HUES6 (cell line): ENCODE data around the gene MAP4K5.
"Not testable (repeated sequence)": the region's sequence is repeated elsewhere in the genome, so short reads cannot be mapped to it uniquely, and the experiment has no call there.

Experiments used
- H3K27ac ChIP-seq: 2 replicates; pipeline ENCODE4 v1.7.0; 2013; ENCODE audit warnings: low read depth, mild to moderate bottlenecking, low read length, inconsistent platforms
- H3K27me3 ChIP-seq: 2 replicates; pipeline ENCODE4 v1.6.1; 2013; ENCODE audit warnings: low read length; ENCODE audit not compliant: control insufficient read depth, insufficient read depth
- H3K36me3 ChIP-seq: 2 replicates; pipeline ENCODE4 v1.6.1; 2013; ENCODE audit warnings: low read length; ENCODE audit not compliant: control insufficient read depth, insufficient read depth
- H3K4me1 ChIP-seq: 2 replicates; pipeline ENCODE4 v1.6.1; 2013; ENCODE audit warnings: low read length; ENCODE audit not compliant: control insufficient read depth, insufficient read depth
- H3K4me3 ChIP-seq: 2 replicates; pipeline ENCODE4 v1.5.1; 2013; ENCODE audit warnings: low read depth, low read length
- H3K9ac ChIP-seq: one replicate; pipeline ENCODE4 v1.6.1; 2013; ENCODE audit warnings: mild to moderate bottlenecking, low read length
- H3K9me3 ChIP-seq: 2 replicates; pipeline ENCODE4 v1.6.1; 2013; ENCODE audit warnings: low read depth, low read length; ENCODE audit not compliant: control insufficient read depth, insufficient read depth

The MAP4K5 gene

GRCh38 chr14:50532502-50533240 is at the start of gene MAP4K5:
TSS of gene MAP4K5 (minus strand) at chr14:50532569. CDS start at chr14:50532049, 520 bp downstream.
- peak within 1 kb of the TSS; percentile 87 for H3K4me3 ChIP-seq
- H3K9me3 ChIP-seq, result peaks cover 14% of the 10 kb centered on the region
- peak within 1 kb of the TSS; percentile 96 for H3K27ac ChIP-seq
- no peaks in the 10 kb centered on the region for H3K27me3 ChIP-seq
- H3K4me1 ChIP-seq, result peaks cover 14% of the 10 kb centered on the region
- H3K36me3 ChIP-seq, result no peaks in the 10 kb centered on the region
- peak within 1 kb of the TSS; percentile 96 for H3K9ac ChIP-seq

GRCh38 chr14:50578433-50578832 is 46.1 kb upstream of the MAP4K5 start:
- Histone ChIP-seq H3K27ac (no peak overlapping the region), H3K9ac (no peak overlapping the region), H3K36me3 (no peaks in the 10 kb centered on the region), H3K9me3 (no peaks in the 10 kb centered on the region), H3K4me1 (no peaks in the 10 kb centered on the region), H3K27me3 (no peaks in the 10 kb centered on the region), H3K4me3 (no peak overlapping the region)

GRCh38 chr14:50577982-50578381 is 45.6 kb upstream of the MAP4K5 start:
- Histone ChIP-seq H3K4me1 (no peaks in the 10 kb centered on the region), H3K36me3 (no peaks in the 10 kb centered on the region), H3K9ac (no peak overlapping the region), H3K27me3 (no peaks in the 10 kb centered on the region), H3K4me3 (no peak overlapping the region), H3K9me3 (no peaks in the 10 kb centered on the region), H3K27ac (no peak overlapping the region)

GRCh38 chr14:50575769-50576168 is 43.4 kb upstream of the MAP4K5 start:
- no peak overlapping the region for H3K4me3 ChIP-seq
- H3K27ac ChIP-seq, result no peak overlapping the region
- H3K9me3 ChIP-seq, result no peaks in the 10 kb centered on the region
- H3K4me1 ChIP-seq, result no peaks in the 10 kb centered on the region
- H3K9ac ChIP-seq, result no peak overlapping the region
- H3K36me3 ChIP-seq, result no peaks in the 10 kb centered on the region
- no peaks in the 10 kb centered on the region for H3K27me3 ChIP-seq

- Histone ChIP-seq H3K9ac (no peak overlapping the region), H3K4me3 (no peak overlapping the region), H3K4me1 (no peaks in the 10 kb centered on the region), H3K27me3 (no peaks in the 10 kb centered on the region), H3K9me3 (peaks cover 7% of the 10 kb centered on the region; the same call in 1 of the 2 replicates), H3K27ac (no peak overlapping the region), H3K36me3 (no peaks in the 10 kb centered on the region)
Observed at GRCh38 chr14:50573862-50574261, 41.5 kb upstream of the MAP4K5 start.

- H3K4me3 ChIP-seq, result no peak overlapping the region
- H3K27ac ChIP-seq, result no peak overlapping the region
- H3K9ac ChIP-seq, result no peak overlapping the region
- H3K27me3 ChIP-seq, result no peaks in the 10 kb centered on the region
- H3K36me3 ChIP-seq, result no peaks in the 10 kb centered on the region
- peaks cover 7% of the 10 kb centered on the region; the same call in 1 of the 2 replicates for H3K9me3 ChIP-seq
- H3K4me1 ChIP-seq, result no peaks in the 10 kb centered on the region
Observed at GRCh38 chr14:50569714-50570274, 37.4 kb upstream of the MAP4K5 start.

- Histone ChIP-seq H3K4me1 (peaks cover 5% of the 10 kb centered on the region), H3K27ac (no peak overlapping the region), H3K9me3 (no peaks in the 10 kb centered on the region), H3K36me3 (no peaks in the 10 kb centered on the region), H3K9ac (no peak overlapping the region), H3K4me3 (no peak overlapping the region), H3K27me3 (peaks cover 45% of the 10 kb centered on the region)
Observed at GRCh38 chr14:50562841-50563240, 30.5 kb upstream of the MAP4K5 start.

GRCh38 chr14:50560931-50561285 is 28.5 kb upstream of the MAP4K5 start:
- Histone ChIP-seq H3K27me3 (peaks cover 57% of the 10 kb centered on the region), H3K9me3 (no peaks in the 10 kb centered on the region), H3K4me1 (peaks cover 5% of the 10 kb centered on the region), H3K9ac (peak overlapping the region; percentile 38), H3K27ac (no peak overlapping the region), H3K36me3 (no peaks in the 10 kb centered on the region), H3K4me3 (peak overlapping the region; percentile 98)

- peak within 1 kb of the TSS; percentile 65 for H3K9ac ChIP-seq
- H3K27me3 ChIP-seq, result peaks cover 60% of the 10 kb centered on the region
- peaks cover 5% of the 10 kb centered on the region for H3K4me1 ChIP-seq
- peak within 1 kb of the TSS; percentile 98 for H3K4me3 ChIP-seq
- H3K9me3 ChIP-seq, result no peaks in the 10 kb centered on the region
- H3K36me3 ChIP-seq, result no peaks in the 10 kb centered on the region
- H3K27ac ChIP-seq, result no peak within 1 kb of the TSS
Observed at GRCh38 chr14:50559990-50560930, 27.9 kb upstream of the MAP4K5 start, which contains the start of gene ATL1. TSS of gene ATL1 (plus strand) at chr14:50560145. CDS start at chr14:50560266, 121 bp downstream.

- peaks cover 20% of the 10 kb centered on the region; the same call in 1 of the 2 replicates for H3K27me3 ChIP-seq
- H3K4me3 ChIP-seq, H3K36me3 ChIP-seq, H3K4me1 ChIP-seq, H3K9ac ChIP-seq, H3K27ac ChIP-seq, H3K9me3 ChIP-seq: not testable (repeated sequence)
Observed at GRCh38 chr14:50552796-50553195, 20.4 kb upstream of the MAP4K5 start.
